B cell (primary cell): ENCODE results near the gene NOXA1. TPM values are rescaled to one million over a fixed set of nuclear protein-coding genes. Genes with fewer than 3 reads are reported as not detected.

ENCODE experiments used
- ATAC-seq: fragments of 200-7000 bp; cut with Tn5 transposase; one replicate; pipeline ENCODE4 v1.10.0; 2021; ENCODE audit warnings: low read depth, mild to moderate bottlenecking, moderate number of reproducible peaks, moderate library complexity
- CTCF ChIA-PET: fragments of 350-600 bp; sonication (Branson Sonifier 250); formaldehyde crosslinking; loops from one replicate; lab custom pipeline; 2021; ENCODE audit warnings: antibody characterized with exemption, inconsistent platforms; lab: Charles Lee
- POLR2A ChIA-PET: fragments of 350-600 bp; sonication (Branson Sonifier 250); formaldehyde crosslinking; loops from one replicate; lab custom pipeline; 2021; ENCODE audit warnings: antibody characterized with exemption; lab: Charles Lee
- DNase-seq: peaks from one replicate; pipeline ENCODE4 v3.0.0; 2013
- H2AFZ ChIP-seq: 2 replicates; pipeline ENCODE4 v1.6.1; 2012; ENCODE audit warnings: mild to moderate bottlenecking, low read depth, low read length; ENCODE audit not compliant: insufficient read depth, poor library complexity, severe bottlenecking
- H3K27ac ChIP-seq, 2 donors: 1 replicate in 1 of 2; 2 replicates in 1 of 2; pipeline ENCODE4 v1.5.1; 2012 to 2013; ENCODE audit warnings: low read length in 2 of 2, mild to moderate bottlenecking in 2 of 2, moderate library complexity in 1 of 2
- H3K27me3 ChIP-seq, 4 experiments: fragments of 200-600 bp in 1 of 4; sonication (generic) in 1 of 4; replicated peaks in 1 of 4; 1 replicate in 2 of 4; 2 replicates in 2 of 4; pipeline versions ENCODE4 v1.6.1 to v1.7.0; 2013 to 2016; ENCODE audit warnings: low read length in 3 of 4, mild to moderate bottlenecking in 2 of 4, mixed read lengths in 1 of 4, moderate library complexity in 1 of 4; ENCODE audit not compliant: insufficient read depth in 4 of 4, control insufficient read depth in 3 of 4; ENCODE audit errors: control extremely low read depth in 1 of 4
- H3K36me3 ChIP-seq, 2 experiments: replicated peaks in 1 of 2; 1 replicate in 1 of 2; 2 replicates in 1 of 2; pipeline versions ENCODE4 v1.6.1 to v1.7.1; 2013; ENCODE audit warnings: low read length in 1 of 2; ENCODE audit not compliant: insufficient read depth in 2 of 2, control insufficient read depth in 1 of 2; ENCODE audit errors: control extremely low read depth in 1 of 2, extremely low read depth in 1 of 2
- H3K4me1 ChIP-seq, 2 donors: fragments of 200-600 bp in 1 of 2; sonication (generic) in 1 of 2; 1 replicate in 1 of 2; 2 replicates in 1 of 2; pipeline versions ENCODE4 v1.5.1 to v1.6.1; 2013 to 2017; ENCODE audit warnings: low read length in 2 of 2; ENCODE audit not compliant: control insufficient read depth in 2 of 2, insufficient read depth in 2 of 2
- H3K4me2 ChIP-seq: replicated peaks from 2 replicates; pipeline ENCODE3; 2012; ENCODE audit warnings: mild to moderate bottlenecking, low read depth, low read length; ENCODE audit not compliant: poor library complexity, severe bottlenecking
- H3K4me3 ChIP-seq, 5 experiments: fragments of 200-600 bp in 1 of 5; sonication (generic) in 1 of 5; 1 replicate in 3 of 5; 2 replicates in 2 of 5; pipeline versions ENCODE4 v1.5.1 to v1.7.0; 2011 to 2016; ENCODE audit warnings: low read length in 4 of 5, mild to moderate bottlenecking in 4 of 5, low read depth in 2 of 5, control low read depth in 1 of 5, moderate library complexity in 1 of 5; ENCODE audit not compliant: insufficient read depth in 1 of 5; ENCODE audit errors: control extremely low read depth in 1 of 5, extremely low read depth in 1 of 5
- H3K79me2 ChIP-seq: fragments of 200-600 bp; sonication (generic); one replicate; pipeline ENCODE4 v1.6.0; 2016; ENCODE audit warnings: low read length; ENCODE audit not compliant: control insufficient read depth, insufficient read depth
- H3K9ac ChIP-seq: fragments of 200-600 bp; sonication (generic); 2 replicates; pipeline ENCODE4 v1.6.1; 2017; ENCODE audit warnings: mild to moderate bottlenecking, low read length, moderate library complexity
- H3K9me3 ChIP-seq, 3 donors: one replicate each; pipeline versions ENCODE4 v1.6.1 to v1.7.1; 2013; ENCODE audit warnings: low read length in 2 of 3; ENCODE audit not compliant: control insufficient read depth in 2 of 3, insufficient read depth in 1 of 3; ENCODE audit errors: control extremely low read depth in 1 of 3
- H4K20me1 ChIP-seq: 2 replicates; pipeline ENCODE4 v1.6.0; 2012; ENCODE audit warnings: mild to moderate bottlenecking, low read length; ENCODE audit not compliant: insufficient read depth, control insufficient read depth, poor library complexity, severe bottlenecking
- H3K27ac Mint-ChIP-seq: one replicate; pipeline ENCODE4 v1.8.0; 2021; ENCODE audit warnings: mixed read lengths
- H3K27me3 Mint-ChIP-seq: one replicate; pipeline ENCODE4 v1.8.0; 2021; ENCODE audit warnings: mixed read lengths
- H3K4me1 Mint-ChIP-seq: one replicate; pipeline ENCODE4 v1.8.0; 2021; ENCODE audit warnings: mixed read lengths
- H3K4me3 Mint-ChIP-seq: one replicate; pipeline ENCODE4 v1.8.0; 2021; ENCODE audit warnings: mixed read lengths
- H3K9me3 Mint-ChIP-seq: one replicate; pipeline ENCODE4 v1.8.0; 2022; ENCODE audit warnings: mixed read lengths; ENCODE audit not compliant: insufficient read depth
- CTCF ChIP-seq: fragments of 200-600 bp; IDR thresholded peaks from one replicate; pipeline ENCODE4 v1.8.0; 2022; ENCODE audit warnings: antibody characterized with exemption, mild to moderate bottlenecking
- EZH2 ChIP-seq: IDR thresholded peaks from 2 replicates; pipeline ENCODE4 v1.6.1; 2012; ENCODE audit warnings: borderline replicate concordance, low read depth, mild to moderate bottlenecking, moderate library complexity, low read length; ENCODE audit not compliant: insufficient read depth, poor library complexity, severe bottlenecking
- WGBS: methylation state at CpG from one replicate; pipeline ENCODE4 v1.1.5; 2013; ENCODE audit warnings: missing lambda C conversion rate; ENCODE audit not compliant: insufficient coverage; 5-methylcytosine and 5-hydroxymethylcytosine counted together
- intact Hi-C: fragments of 100-400 bp; cut with micrococcal nuclease; formaldehyde crosslinking; loops from one replicate; pipeline ENCODE4 v1.10.0; 2022
- polyA plus RNA-seq: library from polyadenylated mRNA; depleted of rRNA; stranded (reverse); fragments of >200 nt; gene quantifications from 2 replicates; pipeline ENCODE4 v1.2.3, GENCODE V29; 2012
- total RNA-seq, 2 donors: library from RNA; stranded (reverse); fragments of 120-200 nt in 1 of 2; gene quantifications; 1 replicate in 1 of 2; 2 replicates in 1 of 2; pipeline versions ENCODE4 v1.2.3 to v1.2.4, GENCODE V29; 2013 to 2022

NOXA1 gene
- total and polyA plus RNA-seq, 2 donors (not counting 1 experiment from before 2014, with no cell fraction given), result 5.7 to 7.7 TPM

- CTCF ChIA-PET, result no interaction called here
- no peaks in the 10 kb centered on the region for H3K9me3 Mint-ChIP-seq
- no peak overlapping the region for H3K4me3 Mint-ChIP-seq
- H3K36me3 ChIP-seq, result no peaks in the 10 kb centered on the region
- POLR2A ChIA-PET, result interaction anchor here (0.6 kb wide), 1 partner anchor 410 kb away, joined by 3 read pairs; no protein-coding TSS in a partner anchor
- DNase-seq (no peak), ATAC-seq (no peak)
- no peak overlapping the region for H3K27ac Mint-ChIP-seq
- TF ChIP-seq EZH2 (no peak), CTCF (no peak)
- intact Hi-C loops, result no loop called here
- H3K27ac ChIP-seq, result no peak overlapping the region
- H2AFZ ChIP-seq, result no peak overlapping the region
- peaks cover 0 to 16% (median 7%) of the 10 kb centered on the region in 4 experiments for H3K27me3 ChIP-seq
- H3K79me2 ChIP-seq, result no peaks in the 10 kb centered on the region
- H3K27me3 Mint-ChIP-seq, result peaks cover 7% of the 10 kb centered on the region
- no peak overlapping the region for H3K4me2 ChIP-seq
- 83% methylated on average over 18 of the region's 18 CpGs for WGBS
- H3K4me1 ChIP-seq, result peaks cover 0 to 8% of the 10 kb centered on the region in 2 donors
- H4K20me1 ChIP-seq, result no peaks in the 10 kb centered on the region
- H3K4me1 Mint-ChIP-seq, result peaks cover 3% of the 10 kb centered on the region
- no peak overlapping the region for H3K4me3 ChIP-seq
- H3K9ac ChIP-seq, result no peak overlapping the region
- peaks cover 0 to 3% (median 0%) of the 10 kb centered on the region in 3 donors for H3K9me3 ChIP-seq
These were observed 16.0 kb downstream of the NOXA1 start for GRCh38 chr9:137439158-137439714.

GRCh38 chr9:137441289-137441934 lies 18.2 kb downstream of the NOXA1 start, which contains the start of gene ENTPD8:
ENTPD8 (minus strand) TSS chr9:137441357; CDS start chr9:137438285, 3,072 bp downstream.
- H3K27ac Mint-ChIP-seq, result no peak within 1 kb of the TSS
- H3K9ac ChIP-seq, result peak within 1 kb of the TSS; percentile 53
- peaks cover 0 to 3% (median 0%) of the 10 kb centered on the region in 3 donors for H3K9me3 ChIP-seq
- peaks cover 8% of the 10 kb centered on the region for H3K4me1 Mint-ChIP-seq
- ATAC-seq (peak; percentile 22), DNase-seq (no peak)
- POLR2A ChIA-PET, result interaction anchor here (0.6 to 0.9 kb wide), 2 partner anchors 14 to 18 kb away, joined by 5 to 6 read pairs; partner anchors contain the start of genes EXD3 and NOXA1
- peaks cover 11% of the 10 kb centered on the region for H3K27me3 Mint-ChIP-seq
- H3K4me2 ChIP-seq, result peak within 1 kb of the TSS; percentile 88
- intact Hi-C loops, result loop anchor here (1.0 kb wide), 1 partner anchor 18 kb away; the partner anchor contains the start of genes EXD3 and NOXA1
- no peaks in the 10 kb centered on the region for H3K9me3 Mint-ChIP-seq
- CTCF ChIA-PET, result interaction anchor here (0.6 to 3.3 kb wide), 4 partner anchors 13 to 29 kb away, joined by 3 to 23 read pairs (median 4); partner anchors contain the start of genes EXD3 and NOXA1
- peak within 1 kb of the TSS in 3 of 5 experiments; percentile 39 to 46 (median 42) for H3K4me3 ChIP-seq
- peak within 1 kb of the TSS; percentile 79 for H3K4me3 Mint-ChIP-seq
- WGBS, result under 1% methylated on average over 37 of the region's 62 CpGs
- H2AFZ ChIP-seq, result peak within 1 kb of the TSS; percentile 51
- no peaks in the 10 kb centered on the region for H4K20me1 ChIP-seq
- peaks cover 7 to 18% of the 10 kb centered on the region in 2 donors for H3K4me1 ChIP-seq
- peaks cover 0 to 20% (median 7%) of the 10 kb centered on the region in 4 experiments for H3K27me3 ChIP-seq
- no peaks in the 10 kb centered on the region for H3K79me2 ChIP-seq
- no peak within 1 kb of the TSS for H3K27ac ChIP-seq
- TF ChIP-seq EZH2 (no peak), CTCF (no peak)
- no peaks in the 10 kb centered on the region for H3K36me3 ChIP-seq
